Gastrocnemius medialis (tissue), 4 donors: ENCODE data around the gene ZBTB16.

ENCODE experiments used
- POLR2A ChIP-seq, 2 donors: fragments of 450-650 bp; IDR thresholded peaks; one replicate each; pipeline ENCODE4 v1.6.1; 2017; ENCODE audit warnings: antibody characterized with exemption in 2 of 2, mild to moderate bottlenecking in 2 of 2, moderate library complexity in 2 of 2
- TF ChIP-seq, protein P1 (sequence below), 5 experiments: fragments of 450-650 bp in 3 of 5; fragments of 200-600 bp in 2 of 5; sonication (generic) in 2 of 5; IDR thresholded peaks in 4 of 5; conservative IDR thresholded peaks in 1 of 5; 1 replicate in 4 of 5; 2 replicates in 1 of 5; pipeline ENCODE4 v1.5.1; 2016 to 2019; ENCODE audit warnings: antibody characterized with exemption in 5 of 5, mild to moderate bottlenecking in 3 of 5, moderate library complexity in 3 of 5

DNA sequence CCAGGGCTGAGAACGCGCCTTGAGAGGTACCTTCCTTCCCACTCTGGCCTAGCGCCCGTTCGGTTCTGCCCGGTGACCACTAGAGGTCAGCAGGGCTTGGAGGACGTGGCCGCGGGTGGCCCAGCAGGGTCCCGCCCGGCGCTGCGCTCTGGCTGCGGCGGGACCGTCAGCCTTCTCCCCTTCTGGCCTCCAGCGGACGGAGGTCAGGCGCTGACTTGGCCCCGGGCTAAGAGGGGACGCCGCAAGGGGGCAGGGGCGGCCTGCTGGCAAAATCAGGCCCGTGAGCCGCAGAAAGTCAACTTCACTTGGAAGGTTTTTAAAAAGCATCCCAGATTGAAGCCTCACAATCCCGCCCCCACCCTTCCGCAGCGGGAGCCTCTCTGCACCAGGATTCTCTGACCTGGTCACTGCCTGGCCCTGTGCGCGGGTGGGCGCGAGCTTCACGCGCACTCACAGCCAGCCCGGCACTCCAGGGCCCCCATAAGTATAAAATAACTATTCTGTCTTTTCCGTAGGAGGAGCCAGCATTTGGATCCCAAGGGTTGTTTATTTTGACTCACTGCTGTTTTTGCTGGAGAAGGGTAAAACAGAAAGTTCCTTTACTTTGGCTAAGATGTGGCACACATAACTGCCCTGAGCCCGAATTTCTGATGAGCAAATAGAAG is 23.2 kb upstream of the ZBTB16 start:
- TF ChIP-seq POLR2A (IDR thresholded peaks at IDR 0.05): peak; percentile 13 to 50
- TF ChIP-seq, protein P1, sequence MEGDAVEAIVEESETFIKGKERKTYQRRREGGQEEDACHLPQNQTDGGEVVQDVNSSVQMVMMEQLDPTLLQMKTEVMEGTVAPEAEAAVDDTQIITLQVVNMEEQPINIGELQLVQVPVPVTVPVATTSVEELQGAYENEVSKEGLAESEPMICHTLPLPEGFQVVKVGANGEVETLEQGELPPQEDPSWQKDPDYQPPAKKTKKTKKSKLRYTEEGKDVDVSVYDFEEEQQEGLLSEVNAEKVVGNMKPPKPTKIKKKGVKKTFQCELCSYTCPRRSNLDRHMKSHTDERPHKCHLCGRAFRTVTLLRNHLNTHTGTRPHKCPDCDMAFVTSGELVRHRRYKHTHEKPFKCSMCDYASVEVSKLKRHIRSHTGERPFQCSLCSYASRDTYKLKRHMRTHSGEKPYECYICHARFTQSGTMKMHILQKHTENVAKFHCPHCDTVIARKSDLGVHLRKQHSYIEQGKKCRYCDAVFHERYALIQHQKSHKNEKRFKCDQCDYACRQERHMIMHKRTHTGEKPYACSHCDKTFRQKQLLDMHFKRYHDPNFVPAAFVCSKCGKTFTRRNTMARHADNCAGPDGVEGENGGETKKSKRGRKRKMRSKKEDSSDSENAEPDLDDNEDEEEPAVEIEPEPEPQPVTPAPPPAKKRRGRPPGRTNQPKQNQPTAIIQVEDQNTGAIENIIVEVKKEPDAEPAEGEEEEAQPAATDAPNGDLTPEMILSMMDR (IDR thresholded peaks at IDR 0.05 in 4 of 5, conservative IDR thresholded peaks at IDR 0.05 in 1 of 5): peak; percentile 84 to 93 (median 93)
